ENCODE data around the gene TBK1. TPM values are rescaled to one million over a fixed set of nuclear protein-coding genes. Genes with fewer than 3 reads are reported as not detected.

The TBK1 gene
- total and polyA plus RNA-seq, 2 of the 13 experiments (the other 11 are each of a cell fraction or from before 2014, with no cell fraction given) = 10.3 to 25.2 TPM

DNA sequence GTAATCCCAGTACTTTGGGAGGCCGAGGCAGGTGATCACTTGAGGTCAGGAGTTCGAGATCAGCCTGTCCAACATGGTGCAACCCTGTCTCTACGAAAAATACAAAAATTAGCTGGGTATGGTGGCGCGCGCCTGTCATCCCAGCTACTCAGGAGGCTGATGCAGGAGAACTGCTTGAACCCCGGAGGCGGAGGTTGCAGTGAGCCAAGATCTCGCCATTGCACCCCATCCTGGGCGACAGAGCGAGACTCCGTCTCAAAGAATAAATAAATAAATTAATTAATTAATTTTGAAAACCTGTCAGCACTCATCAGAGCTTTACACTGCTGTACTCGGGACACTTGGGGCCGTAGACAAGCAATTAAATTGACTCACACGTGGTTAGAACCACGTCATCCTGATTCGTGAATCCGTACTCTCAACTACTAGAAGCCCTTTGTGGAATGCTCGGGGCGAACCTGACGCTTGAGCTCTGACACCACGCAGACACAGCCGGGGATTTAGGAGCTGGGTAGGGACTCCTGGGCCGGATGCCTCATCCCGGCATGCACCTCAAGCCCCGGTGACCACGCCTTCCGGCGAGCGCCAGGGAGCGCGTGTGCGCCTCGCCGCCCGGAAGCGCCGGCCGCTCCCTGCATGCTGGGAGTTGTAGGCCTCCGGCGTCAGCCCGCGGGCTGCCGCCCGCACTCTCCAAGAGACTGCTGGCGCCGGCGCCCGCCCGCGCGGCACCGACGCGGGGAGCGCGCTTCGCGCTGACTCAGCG, 48.0 kb upstream of the TBK1 start, which contains the start of gene XPOT (continued):
- TF ChIP-seq, protein P1, sequence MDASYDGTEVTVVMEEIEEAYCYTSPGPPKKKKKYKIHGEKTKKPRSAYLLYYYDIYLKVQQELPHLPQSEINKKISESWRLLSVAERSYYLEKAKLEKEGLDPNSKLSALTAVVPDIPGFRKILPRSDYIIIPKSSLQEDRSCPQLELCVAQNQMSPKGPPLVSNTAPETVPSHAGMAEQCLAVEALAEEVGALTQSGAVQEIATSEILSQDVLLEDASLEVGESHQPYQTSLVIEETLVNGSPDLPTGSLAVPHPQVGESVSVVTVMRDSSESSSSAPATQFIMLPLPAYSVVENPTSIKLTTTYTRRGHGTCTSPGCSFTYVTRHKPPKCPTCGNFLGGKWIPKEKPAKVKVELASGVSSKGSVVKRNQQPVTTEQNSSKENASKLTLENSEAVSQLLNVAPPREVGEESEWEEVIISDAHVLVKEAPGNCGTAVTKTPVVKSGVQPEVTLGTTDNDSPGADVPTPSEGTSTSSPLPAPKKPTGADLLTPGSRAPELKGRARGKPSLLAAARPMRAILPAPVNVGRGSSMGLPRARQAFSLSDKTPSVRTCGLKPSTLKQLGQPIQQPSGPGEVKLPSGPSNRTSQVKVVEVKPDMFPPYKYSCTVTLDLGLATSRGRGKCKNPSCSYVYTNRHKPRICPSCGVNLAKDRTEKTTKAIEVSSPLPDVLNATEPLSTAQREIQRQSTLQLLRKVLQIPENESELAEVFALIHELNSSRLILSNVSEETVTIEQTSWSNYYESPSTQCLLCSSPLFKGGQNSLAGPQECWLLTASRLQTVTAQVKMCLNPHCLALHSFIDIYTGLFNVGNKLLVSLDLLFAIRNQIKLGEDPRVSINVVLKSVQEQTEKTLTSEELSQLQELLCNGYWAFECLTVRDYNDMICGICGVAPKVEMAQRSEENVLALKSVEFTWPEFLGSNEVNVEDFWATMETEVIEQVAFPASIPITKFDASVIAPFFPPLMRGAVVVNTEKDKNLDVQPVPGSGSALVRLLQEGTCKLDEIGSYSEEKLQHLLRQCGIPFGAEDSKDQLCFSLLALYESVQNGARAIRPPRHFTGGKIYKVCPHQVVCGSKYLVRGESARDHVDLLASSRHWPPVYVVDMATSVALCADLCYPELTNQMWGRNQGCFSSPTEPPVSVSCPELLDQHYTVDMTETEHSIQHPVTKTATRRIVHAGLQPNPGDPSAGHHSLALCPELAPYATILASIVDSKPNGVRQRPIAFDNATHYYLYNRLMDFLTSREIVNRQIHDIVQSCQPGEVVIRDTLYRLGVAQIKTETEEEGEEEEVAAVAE (CRISPR knock-in tag; IDR thresholded peaks at IDR 0.05; ENCODE audit: borderline replicate concordance) = no peak
- TF ChIP-seq GTF2F1 (IDR thresholded peaks at IDR 0.05; ENCODE audit: low read length) = no peak
- TF ChIP-seq, protein P2, sequence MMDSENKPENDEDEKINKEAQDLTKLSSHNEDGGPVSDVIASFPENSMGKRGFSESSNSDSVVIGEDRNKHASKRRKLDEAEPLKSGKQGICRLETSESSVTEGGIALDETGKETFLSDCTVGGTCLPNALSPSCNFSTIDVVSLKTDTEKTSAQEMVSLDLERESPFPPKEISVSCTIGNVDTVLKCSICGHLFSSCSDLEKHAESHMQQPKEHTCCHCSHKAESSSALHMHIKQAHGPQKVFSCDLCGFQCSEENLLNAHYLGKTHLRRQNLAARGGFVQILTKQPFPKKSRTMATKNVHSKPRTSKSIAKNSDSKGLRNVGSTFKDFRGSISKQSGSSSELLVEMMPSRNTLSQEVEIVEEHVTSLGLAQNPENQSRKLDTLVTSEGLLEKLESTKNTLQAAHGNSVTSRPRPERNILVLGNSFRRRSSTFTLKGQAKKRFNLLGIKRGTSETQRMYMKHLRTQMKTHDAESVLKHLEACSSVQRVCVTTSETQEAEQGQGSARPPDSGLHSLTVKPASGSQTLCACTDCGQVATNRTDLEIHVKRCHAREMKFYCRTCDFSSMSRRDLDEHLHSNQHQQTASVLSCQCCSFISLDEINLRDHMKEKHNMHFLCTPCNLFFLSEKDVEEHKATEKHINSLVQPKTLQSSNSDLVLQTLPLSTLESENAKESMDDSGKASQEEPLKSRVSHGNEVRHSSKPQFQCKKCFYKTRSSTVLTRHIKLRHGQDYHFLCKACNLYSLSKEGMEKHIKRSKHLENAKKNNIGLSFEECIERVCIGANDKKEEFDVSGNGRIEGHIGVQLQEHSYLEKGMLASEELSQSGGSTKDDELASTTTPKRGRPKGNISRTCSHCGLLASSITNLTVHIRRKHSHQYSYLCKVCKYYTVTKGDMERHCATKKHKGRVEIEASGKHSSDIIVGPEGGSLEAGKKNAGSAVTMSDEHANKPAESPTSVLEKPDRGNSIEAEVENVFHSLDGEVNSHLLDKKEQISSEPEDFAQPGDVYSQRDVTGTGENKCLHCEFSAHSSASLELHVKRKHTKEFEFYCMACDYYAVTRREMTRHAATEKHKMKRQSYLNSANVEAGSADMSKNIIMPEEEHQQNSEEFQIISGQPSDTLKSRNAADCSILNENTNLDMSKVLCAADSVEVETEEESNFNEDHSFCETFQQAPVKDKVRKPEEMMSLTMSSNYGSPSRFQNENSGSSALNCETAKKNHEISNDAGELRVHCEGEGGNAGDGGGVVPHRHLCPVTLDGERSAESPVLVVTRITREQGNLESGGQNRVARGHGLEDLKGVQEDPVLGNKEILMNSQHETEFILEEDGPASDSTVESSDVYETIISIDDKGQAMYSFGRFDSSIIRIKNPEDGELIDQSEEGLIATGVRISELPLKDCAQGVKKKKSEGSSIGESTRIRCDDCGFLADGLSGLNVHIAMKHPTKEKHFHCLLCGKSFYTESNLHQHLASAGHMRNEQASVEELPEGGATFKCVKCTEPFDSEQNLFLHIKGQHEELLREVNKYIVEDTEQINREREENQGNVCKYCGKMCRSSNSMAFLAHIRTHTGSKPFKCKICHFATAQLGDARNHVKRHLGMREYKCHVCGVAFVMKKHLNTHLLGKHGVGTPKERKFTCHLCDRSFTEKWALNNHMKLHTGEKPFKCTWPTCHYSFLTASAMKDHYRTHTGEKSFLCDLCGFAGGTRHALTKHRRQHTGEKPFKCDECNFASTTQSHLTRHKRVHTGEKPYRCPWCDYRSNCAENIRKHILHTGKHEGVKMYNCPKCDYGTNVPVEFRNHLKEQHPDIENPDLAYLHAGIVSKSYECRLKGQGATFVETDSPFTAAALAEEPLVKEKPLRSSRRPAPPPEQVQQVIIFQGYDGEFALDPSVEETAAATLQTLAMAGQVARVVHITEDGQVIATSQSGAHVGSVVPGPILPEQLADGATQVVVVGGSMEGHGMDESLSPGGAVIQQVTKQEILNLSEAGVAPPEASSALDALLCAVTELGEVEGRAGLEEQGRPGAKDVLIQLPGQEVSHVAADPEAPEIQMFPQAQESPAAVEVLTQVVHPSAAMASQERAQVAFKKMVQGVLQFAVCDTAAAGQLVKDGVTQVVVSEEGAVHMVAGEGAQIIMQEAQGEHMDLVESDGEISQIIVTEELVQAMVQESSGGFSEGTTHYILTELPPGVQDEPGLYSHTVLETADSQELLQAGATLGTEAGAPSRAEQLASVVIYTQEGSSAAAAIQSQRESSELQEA (CRISPR knock-in tag; IDR thresholded peaks at IDR 0.05; ENCODE audit: not compliant biosample characterization) = no peak
- TF ChIP-seq SMC3 (IDR thresholded peaks at IDR 0.05; ENCODE audit: low read length) = no peak
- TF ChIP-seq ZMYM4 (CRISPR knock-in tag; IDR thresholded peaks at IDR 0.05) = peak; percentile 83
- TF ChIP-seq, protein P3, sequence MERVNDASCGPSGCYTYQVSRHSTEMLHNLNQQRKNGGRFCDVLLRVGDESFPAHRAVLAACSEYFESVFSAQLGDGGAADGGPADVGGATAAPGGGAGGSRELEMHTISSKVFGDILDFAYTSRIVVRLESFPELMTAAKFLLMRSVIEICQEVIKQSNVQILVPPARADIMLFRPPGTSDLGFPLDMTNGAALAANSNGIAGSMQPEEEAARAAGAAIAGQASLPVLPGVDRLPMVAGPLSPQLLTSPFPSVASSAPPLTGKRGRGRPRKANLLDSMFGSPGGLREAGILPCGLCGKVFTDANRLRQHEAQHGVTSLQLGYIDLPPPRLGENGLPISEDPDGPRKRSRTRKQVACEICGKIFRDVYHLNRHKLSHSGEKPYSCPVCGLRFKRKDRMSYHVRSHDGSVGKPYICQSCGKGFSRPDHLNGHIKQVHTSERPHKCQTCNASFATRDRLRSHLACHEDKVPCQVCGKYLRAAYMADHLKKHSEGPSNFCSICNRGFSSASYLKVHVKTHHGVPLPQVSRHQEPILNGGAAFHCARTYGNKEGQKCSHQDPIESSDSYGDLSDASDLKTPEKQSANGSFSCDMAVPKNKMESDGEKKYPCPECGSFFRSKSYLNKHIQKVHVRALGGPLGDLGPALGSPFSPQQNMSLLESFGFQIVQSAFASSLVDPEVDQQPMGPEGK (CRISPR knock-in tag; IDR thresholded peaks at IDR 0.05) = no peak
- TF ChIP-seq ZNF367 (CRISPR knock-in tag; IDR thresholded peaks at IDR 0.05; ENCODE audit: borderline replicate concordance) = no peak
- no peak for TF ChIP-seq GFI1 (CRISPR knock-in tag; IDR thresholded peaks at IDR 0.05; ENCODE audit: borderline replicate concordance)
- TF ChIP-seq TEAD2 (CRISPR knock-in tag; IDR thresholded peaks at IDR 0.05) = no peak
- TF ChIP-seq, protein P4, sequence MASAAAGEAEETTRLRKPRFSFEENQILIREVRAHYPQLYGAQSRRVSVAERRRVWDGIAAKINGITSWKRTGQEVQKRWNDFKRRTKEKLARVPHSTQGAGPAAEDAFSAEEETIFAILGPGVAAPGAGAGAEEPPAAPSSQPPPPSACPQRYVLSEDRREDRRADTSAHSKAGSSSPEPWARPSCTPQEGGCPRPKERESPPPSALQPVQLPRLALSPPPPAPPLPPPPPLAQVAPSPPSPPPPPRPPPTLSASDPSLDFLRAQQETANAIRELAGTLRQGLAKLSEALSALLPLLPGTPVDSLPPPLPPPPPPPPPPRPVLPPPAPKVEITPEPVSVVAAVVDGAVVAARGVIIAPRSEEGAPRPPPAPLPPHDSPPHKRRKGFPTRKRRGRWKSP (CRISPR knock-in tag; IDR thresholded peaks at IDR 0.05) = 0 out of 2 replicates have a peak, but pooled peaks have one; percentile 32
- no peak for TF ChIP-seq HNRNPL (IDR thresholded peaks at IDR 0.05; ENCODE audit: low read depth, low read length)
- TF ChIP-seq SPEN (CRISPR knock-in tag; IDR thresholded peaks at IDR 0.05; ENCODE audit: low read depth) = peak; percentile 84
- no peak for TF ChIP-seq KLF12 (CRISPR knock-in tag; IDR thresholded peaks at IDR 0.05; ENCODE audit: borderline replicate concordance)
